Measurements from ENCODE around the gene RRAGC.

Gene RRAGC, protein sequence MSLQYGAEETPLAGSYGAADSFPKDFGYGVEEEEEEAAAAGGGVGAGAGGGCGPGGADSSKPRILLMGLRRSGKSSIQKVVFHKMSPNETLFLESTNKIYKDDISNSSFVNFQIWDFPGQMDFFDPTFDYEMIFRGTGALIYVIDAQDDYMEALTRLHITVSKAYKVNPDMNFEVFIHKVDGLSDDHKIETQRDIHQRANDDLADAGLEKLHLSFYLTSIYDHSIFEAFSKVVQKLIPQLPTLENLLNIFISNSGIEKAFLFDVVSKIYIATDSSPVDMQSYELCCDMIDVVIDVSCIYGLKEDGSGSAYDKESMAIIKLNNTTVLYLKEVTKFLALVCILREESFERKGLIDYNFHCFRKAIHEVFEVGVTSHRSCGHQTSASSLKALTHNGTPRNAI

DNA sequence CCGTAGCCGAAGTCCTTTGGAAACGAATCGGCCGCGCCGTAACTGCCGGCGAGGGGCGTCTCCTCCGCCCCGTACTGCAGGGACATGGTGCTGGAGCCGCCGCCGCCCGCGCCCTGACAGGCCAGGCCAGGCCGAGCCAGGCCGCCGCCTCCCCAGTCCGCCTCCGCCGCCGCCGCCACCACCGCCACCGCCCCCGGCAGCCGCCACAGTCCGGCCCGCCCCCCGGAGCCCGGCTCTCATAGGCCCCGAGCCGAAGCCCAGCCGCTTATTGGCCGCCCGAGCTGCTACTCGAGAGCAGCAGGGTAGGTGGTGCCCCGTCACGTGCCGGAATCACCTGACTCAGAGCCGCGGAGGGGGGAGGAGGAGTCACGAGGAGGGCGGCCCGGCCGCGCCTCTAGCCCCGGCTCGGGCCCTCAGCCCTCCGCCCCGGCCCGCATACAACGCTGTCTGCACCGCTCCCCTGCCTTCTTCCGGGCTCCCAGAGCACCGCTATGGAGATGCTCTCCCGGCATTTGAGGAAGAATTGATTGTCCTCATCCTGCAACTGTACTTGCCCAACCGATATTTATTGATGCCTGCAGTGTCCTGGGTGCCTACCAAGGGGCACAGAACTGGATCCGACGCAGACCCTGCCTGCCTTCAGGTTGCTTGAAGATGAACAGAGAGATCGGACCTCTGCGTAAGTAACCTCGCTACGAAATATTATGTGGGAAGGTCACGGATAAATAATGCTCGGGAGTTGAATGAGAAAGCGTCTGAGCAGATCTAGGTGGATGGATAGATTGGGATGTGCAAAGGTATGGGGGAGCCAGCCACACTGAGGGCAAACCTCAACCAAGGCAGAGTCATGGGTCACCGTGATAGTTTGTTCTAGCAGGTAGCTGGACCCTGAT lies at the start of gene RRAGC:
Gene RRAGC, minus strand, starts transcription at position 212 of the 893 bp plus-strand sequence. Its CDS starts 126 bp downstream, at position 86.
- DNase-seq (ENCODE audit: low read depth), result peak; percentile 85

DNA sequence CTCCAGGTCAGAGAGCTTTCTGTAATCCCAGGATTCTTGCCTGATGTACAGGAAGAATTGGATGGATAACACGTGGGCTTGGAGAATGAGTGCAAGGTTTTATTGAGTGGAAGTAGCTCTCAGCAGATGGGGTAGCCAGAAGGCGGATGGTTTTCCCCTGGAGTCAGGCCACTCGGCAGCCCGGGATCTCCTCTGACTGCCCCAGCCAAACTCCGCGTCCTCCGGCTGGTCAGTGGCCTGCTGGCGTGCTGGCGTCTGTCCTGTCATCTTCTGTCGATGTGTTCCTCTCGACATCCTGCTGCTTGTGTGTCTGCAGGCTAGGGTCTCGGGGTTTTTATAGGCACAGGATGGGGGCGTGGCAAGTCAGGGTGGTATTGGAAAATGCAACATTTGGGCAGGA lies 49.2 kb upstream of the RRAGC start:
- DNase-seq (ENCODE audit: low read depth), result no peak

DNA sequence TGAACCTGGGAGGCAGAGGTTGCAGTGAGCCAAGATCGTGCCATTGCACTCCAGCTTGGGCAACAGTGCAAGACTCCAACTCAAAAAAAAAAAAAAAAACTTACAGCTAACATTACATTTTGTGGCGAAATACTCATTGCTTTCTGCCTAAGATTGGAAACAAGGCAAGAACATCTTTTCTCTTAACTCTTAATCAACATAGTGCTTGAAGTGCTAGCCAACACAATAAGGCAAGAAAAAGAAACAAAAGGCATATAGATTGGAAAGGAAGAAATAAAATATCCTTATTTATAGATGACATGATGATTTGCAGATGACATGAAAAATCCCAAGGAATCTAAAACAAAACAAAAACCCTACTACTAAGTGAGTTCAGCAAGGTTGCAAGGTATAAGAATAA lies 46.4 kb upstream of the RRAGC start:
- no peak for DNase-seq (ENCODE audit: low read depth)

GRCh38 chr1:38899560-38899959 lies 40.0 kb upstream of the RRAGC start:
- DNase-seq (ENCODE audit: low read depth), result no peak

GRCh38 chr1:38898653-38899230 lies 39.2 kb upstream of the RRAGC start:
- DNase-seq (ENCODE audit: low read depth), result peak; percentile 6

- no peak for DNase-seq (ENCODE audit: low read depth)
Observed at GRCh38 chr1:38896169-38896568, 36.6 kb upstream of the RRAGC start.

GRCh38 chr1:38892976-38893375 lies 33.4 kb upstream of the RRAGC start:
- no peak for DNase-seq (ENCODE audit: low read depth)

GRCh38 chr1:38891753-38892152 lies 32.2 kb upstream of the RRAGC start:
- no peak for DNase-seq (ENCODE audit: low read depth)

DNA sequence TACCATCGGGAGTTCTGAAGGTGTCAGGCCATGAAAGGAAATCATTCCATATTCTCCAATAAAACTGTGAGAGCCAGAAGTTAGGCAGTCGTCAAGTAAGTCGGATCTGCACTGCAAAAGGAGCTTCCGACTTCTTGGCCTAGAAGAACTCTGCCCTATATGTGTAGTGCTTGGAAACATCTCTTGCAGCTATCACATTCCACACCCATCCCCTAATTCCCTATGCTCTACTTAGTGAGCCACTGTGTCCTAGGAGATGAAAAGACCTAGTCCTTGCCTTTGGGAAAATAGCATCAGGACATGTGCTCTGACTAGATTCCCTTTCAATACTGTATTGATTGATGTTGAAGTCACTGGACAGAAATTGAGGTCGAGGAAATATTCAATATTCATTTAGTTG lies 30.0 kb upstream of the RRAGC start:
- DNase-seq (ENCODE audit: low read depth), result no peak

- DNase-seq (ENCODE audit: low read depth), result no peak
Observed at GRCh38 chr1:38888423-38889333, 29.1 kb upstream of the RRAGC start.

GRCh38 chr1:38885092-38885491 lies 25.5 kb upstream of the RRAGC start:
- no peak for DNase-seq (ENCODE audit: low read depth)

DNA sequence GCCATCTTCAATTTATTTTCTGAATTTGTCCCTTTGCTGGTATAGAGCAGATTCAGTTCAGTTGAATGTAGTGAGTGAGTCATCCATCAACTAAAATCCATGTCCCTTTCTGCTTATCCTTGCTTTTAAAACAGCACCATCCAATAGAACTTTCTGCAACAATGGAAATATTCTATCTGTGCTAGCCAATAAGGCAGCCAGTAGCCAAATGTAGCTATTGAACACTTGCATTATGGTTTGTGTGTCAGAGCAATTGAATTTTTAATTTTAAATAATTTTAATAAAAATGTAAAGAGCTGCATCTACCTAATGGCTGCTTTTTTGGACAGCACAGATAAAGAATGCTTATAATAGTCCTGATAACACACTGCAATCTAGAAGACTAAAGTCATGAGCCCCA lies 21.9 kb upstream of the RRAGC start, which contains the start of gene GJA9:
Gene GJA9, minus strand, starts transcription at position 101 of the 400 bp plus-strand sequence. CDS start 5,489 bp downstream, outside the sequence.
- no peak for DNase-seq (ENCODE audit: low read depth)

DNA sequence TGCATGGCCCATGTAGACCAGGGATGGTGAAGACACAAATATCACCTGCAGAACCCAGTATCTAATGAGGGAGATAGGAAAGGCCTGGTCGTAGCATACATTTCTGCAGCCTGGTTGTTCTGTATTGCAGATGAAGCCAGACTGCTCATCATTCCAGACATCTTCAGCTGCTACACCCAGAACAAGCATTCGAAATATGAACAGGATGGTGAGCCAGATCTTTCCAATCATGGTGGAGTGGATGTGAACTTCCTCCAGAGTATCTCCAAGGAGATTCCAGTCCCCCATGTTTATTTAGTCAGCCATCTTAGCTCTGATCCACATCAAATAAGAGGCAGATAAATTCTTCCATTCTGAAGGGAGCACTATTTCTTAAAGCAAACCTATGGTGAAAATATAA lies 16.2 kb upstream of the RRAGC start:
- DNase-seq (ENCODE audit: low read depth), result no peak

DNA sequence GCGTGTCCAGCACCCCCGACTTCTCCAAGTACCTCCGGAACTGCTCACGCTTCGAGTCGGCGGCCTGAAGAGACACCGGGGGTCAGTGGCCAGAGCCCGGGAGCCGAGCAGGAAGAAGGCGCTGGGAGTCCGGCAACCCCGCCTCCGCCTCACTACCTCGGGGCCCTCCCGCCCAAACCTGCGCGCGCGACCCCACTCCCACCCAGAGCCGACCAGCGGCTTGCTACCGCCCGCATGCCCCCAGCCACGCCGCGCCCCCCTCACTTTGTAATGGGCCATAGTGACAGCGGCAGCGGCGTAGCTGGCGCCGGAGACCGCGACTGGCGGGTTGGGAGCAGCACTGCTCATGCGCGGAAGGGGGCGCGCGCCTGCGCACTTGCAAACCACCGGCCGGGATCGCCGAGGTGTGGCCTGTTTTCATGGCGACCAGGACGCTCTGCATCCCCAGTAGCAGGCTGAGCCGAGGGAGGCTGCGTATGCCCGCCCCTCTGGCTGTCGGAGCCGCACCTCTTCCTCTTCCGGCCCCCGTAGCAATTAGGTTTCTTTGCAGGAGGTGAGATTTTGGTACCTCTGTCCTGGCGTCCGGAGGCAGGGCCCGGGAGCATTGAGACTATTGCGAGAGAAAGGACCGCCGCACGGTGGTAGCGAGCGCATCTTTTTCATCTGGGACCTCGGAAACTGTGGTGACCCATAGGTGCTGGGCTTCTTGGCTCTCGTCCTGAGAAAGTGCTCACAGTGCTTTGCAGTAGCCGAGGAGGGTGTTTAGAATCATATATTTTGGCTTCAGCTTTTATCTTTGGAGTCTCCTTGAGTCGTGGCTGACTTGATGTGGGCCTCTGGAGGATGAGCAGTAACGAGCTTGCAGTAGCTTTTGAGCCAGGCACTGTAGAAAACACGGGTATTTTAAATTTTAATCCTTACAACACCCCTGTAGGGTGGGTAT lies 13.7 kb upstream of the RRAGC start, which contains the start of gene MYCBP:
Gene MYCBP, minus strand, starts transcription at position 322 of the 943 bp plus-strand sequence. Its CDS starts 43 bp downstream, at position 279.
- DNase-seq (ENCODE audit: low read depth), result peak; percentile 84

GRCh38 chr1:38872401-38873026 lies 12.9 kb upstream of the RRAGC start:
- no peak for DNase-seq (ENCODE audit: low read depth)

GRCh38 chr1:38870996-38871395 lies 11.4 kb upstream of the RRAGC start:
- DNase-seq (ENCODE audit: low read depth), result no peak

- DNase-seq (ENCODE audit: low read depth), result no peak
Observed at GRCh38 chr1:38867208-38867607, 7.6 kb upstream of the RRAGC start.

DNA sequence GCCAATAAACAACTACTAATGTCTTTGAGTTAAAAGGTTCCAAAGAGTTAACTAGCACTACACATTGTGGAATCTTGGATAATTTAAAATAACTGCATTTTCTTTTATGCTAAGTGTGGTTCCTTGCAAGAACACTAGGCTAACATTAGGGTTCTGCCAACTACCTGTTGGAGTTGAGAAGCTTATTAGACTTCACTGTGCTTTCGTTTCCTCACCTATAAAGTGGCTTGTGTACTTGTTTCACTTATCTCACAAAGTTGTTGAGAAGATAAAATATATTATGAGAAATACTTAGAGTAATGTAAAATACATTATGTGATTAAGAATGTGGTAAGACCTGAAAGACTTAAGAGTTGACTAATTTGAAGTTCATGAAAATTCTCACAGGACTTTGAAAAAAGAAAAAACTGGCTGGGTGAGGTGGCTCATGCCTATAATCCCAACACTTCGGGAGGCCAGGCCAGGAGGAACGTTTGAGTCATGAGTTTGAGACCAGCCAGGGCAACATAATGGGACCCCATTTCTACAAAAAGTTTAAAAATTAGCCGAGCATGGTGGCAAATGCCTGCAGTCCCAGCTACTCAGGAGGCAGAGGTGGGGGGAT lies 5.6 kb upstream of the RRAGC start:
- DNase-seq (ENCODE audit: low read depth), result no peak

GRCh38 chr1:38860454-38860795 lies 853 bp upstream of the RRAGC start:
- DNase-seq (ENCODE audit: low read depth), result no peak

Measured in HS-5 (cell line).